ENCODE data around the gene MAP6D1.

DNA sequence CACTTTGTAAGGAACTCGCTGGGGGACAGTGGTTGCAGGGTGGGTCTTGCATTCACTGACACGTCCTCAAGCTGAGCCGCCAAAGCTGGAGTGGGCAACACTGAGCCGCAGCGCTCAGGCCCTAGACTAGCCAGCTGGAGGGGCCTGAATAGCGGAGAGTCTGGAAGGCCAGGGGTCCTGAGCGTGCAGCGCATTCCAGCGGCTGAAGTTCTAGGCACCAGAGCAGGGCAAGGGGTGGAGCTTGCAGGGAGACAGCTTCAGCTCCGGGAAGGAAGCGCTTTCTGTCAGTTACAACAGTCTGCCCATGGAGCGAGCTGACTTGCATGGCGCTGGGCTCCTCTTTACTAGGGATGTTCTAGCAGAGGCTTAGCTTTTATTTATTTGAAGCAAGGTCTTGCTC, 2.7 kb downstream of the MAP6D1 start:
- TF ChIP-seq, protein P1, sequence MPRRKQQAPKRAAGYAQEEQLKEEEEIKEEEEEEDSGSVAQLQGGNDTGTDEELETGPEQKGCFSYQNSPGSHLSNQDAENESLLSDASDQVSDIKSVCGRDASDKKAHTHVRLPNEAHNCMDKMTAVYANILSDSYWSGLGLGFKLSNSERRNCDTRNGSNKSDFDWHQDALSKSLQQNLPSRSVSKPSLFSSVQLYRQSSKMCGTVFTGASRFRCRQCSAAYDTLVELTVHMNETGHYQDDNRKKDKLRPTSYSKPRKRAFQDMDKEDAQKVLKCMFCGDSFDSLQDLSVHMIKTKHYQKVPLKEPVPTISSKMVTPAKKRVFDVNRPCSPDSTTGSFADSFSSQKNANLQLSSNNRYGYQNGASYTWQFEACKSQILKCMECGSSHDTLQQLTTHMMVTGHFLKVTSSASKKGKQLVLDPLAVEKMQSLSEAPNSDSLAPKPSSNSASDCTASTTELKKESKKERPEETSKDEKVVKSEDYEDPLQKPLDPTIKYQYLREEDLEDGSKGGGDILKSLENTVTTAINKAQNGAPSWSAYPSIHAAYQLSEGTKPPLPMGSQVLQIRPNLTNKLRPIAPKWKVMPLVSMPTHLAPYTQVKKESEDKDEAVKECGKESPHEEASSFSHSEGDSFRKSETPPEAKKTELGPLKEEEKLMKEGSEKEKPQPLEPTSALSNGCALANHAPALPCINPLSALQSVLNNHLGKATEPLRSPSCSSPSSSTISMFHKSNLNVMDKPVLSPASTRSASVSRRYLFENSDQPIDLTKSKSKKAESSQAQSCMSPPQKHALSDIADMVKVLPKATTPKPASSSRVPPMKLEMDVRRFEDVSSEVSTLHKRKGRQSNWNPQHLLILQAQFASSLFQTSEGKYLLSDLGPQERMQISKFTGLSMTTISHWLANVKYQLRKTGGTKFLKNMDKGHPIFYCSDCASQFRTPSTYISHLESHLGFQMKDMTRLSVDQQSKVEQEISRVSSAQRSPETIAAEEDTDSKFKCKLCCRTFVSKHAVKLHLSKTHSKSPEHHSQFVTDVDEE (CRISPR knock-in tag; IDR thresholded peaks at IDR 0.05), result no peak
- TF ChIP-seq, protein P2, sequence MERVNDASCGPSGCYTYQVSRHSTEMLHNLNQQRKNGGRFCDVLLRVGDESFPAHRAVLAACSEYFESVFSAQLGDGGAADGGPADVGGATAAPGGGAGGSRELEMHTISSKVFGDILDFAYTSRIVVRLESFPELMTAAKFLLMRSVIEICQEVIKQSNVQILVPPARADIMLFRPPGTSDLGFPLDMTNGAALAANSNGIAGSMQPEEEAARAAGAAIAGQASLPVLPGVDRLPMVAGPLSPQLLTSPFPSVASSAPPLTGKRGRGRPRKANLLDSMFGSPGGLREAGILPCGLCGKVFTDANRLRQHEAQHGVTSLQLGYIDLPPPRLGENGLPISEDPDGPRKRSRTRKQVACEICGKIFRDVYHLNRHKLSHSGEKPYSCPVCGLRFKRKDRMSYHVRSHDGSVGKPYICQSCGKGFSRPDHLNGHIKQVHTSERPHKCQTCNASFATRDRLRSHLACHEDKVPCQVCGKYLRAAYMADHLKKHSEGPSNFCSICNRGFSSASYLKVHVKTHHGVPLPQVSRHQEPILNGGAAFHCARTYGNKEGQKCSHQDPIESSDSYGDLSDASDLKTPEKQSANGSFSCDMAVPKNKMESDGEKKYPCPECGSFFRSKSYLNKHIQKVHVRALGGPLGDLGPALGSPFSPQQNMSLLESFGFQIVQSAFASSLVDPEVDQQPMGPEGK (CRISPR knock-in tag; IDR thresholded peaks at IDR 0.05; ENCODE audit: borderline replicate concordance), result no peak
- TF ChIP-seq ZFP30 (CRISPR knock-in tag; IDR thresholded peaks at IDR 0.05), result no peak
- TF ChIP-seq, protein P3, sequence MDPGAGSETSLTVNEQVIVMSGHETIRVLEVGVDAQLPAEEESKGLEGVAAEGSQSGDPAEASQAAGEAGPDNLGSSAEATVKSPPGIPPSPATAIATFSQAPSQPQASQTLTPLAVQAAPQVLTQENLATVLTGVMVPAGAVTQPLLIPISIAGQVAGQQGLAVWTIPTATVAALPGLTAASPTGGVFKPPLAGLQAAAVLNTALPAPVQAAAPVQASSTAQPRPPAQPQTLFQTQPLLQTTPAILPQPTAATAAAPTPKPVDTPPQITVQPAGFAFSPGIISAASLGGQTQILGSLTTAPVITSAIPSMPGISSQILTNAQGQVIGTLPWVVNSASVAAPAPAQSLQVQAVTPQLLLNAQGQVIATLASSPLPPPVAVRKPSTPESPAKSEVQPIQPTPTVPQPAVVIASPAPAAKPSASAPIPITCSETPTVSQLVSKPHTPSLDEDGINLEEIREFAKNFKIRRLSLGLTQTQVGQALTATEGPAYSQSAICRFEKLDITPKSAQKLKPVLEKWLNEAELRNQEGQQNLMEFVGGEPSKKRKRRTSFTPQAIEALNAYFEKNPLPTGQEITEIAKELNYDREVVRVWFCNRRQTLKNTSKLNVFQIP (CRISPR knock-in tag; IDR thresholded peaks at IDR 0.05; ENCODE audit: borderline replicate concordance, low read depth), result no peak
- TF ChIP-seq, protein P4, sequence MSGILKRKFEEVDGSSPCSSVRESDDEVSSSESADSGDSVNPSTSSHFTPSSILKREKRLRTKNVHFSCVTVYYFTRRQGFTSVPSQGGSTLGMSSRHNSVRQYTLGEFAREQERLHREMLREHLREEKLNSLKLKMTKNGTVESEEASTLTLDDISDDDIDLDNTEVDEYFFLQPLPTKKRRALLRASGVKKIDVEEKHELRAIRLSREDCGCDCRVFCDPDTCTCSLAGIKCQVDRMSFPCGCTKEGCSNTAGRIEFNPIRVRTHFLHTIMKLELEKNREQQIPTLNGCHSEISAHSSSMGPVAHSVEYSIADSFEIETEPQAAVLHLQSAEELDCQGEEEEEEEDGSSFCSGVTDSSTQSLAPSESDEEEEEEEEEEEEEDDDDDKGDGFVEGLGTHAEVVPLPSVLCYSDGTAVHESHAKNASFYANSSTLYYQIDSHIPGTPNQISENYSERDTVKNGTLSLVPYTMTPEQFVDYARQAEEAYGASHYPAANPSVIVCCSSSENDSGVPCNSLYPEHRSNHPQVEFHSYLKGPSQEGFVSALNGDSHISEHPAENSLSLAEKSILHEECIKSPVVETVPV (CRISPR knock-in tag; IDR thresholded peaks at IDR 0.05), result no peak
- TF ChIP-seq TCF4 (CRISPR knock-in tag; IDR thresholded peaks at IDR 0.05; ENCODE audit: borderline replicate concordance), result no peak
- no peak for TF ChIP-seq BACH2 (CRISPR knock-in tag; IDR thresholded peaks at IDR 0.05; ENCODE audit: borderline replicate concordance)
